ENCODE data around the gene MFRP. TPM values are rescaled to one million over a fixed set of nuclear protein-coding genes. Genes with fewer than 3 reads are reported as not detected.

Gene MFRP
- polyA plus RNA-seq, 4 donors = not detected

DNA sequence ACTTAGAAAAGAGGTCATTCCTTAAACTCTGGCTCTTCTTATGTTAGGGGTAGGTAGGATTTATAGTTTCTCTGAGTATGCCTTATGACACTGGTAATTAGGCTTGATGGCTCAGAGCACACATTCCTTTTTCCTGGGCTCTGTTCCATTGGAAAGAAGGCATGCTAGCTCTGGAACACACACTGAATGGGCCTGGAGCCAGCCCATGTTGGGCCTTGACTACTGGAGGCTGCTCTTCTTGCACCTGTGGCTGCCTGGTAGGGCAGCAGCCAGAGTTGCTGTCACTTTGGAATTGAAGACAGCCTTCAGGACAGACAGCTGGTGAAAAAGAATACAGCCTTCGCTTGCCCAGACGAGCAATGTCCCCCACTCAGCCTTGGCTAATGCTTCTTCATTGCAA lies 47.8 kb downstream of the MFRP start:
- DNase-seq (ENCODE audit: low read depth in 4 of 4, low spot score in 2 of 4) = no peak

DNA sequence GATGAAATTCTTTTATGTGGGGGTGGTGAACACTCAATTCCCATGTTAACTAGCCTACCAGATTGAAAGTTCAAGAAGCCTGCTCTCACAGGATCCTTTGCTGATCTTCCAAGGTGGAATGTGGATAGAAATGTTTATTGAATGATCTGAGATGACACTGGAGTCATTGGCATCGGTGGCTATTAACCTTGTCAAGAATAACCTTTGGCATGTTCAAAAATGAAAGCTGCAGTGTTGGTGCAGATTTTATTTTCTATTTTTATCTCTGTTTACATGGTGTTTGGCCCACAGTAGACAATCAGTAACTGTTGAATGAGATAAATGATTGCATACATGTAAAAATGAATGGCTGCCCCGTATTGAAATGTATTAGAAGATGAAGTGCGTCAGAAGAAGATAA lies 48.6 kb downstream of the MFRP start:
- no peak for DNase-seq (ENCODE audit: low read depth in 4 of 4, low spot score in 2 of 4)

DNA sequence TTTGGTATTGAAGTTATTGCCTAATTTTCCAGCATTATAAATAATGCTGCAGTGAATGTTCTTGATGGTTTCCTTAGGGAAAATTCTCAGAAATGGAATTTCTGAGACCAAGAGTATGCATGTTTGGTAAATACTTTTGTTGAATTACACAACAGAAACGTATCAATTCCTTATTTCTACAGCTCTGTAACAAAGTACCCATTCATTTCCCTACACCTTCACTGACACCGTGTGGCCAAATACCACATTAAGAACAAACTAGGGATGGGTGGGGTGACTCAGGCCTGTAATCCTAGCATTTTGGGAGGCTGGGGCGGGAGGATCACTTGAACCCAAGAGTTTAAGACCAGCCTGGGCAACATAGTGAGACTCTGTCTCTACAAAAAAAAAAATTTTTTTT lies 51.3 kb downstream of the MFRP start:
- no peak for DNase-seq (ENCODE audit: low read depth in 4 of 4, low spot score in 2 of 4)

DNA sequence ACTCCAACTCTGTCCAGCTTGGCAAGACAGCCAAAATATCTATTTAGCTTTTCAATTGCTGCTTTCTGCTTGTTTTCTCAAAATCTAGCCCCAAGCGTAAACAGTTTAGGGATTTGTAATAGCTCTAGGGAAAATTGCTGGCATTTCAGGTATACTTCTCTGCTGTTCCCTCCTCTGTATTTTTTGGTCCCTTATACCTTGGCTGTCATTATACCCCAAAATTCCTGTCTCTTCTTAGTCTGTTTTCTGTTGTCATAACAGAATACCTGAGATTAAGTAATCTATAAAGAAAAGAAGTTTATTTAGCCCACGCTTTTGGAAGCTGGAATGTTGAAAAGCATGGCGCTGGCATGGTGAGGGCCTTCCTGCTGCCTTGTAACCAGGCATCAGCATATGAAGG lies 53.0 kb downstream of the MFRP start:
- DNase-seq (ENCODE audit: low read depth in 4 of 4, low spot score in 2 of 4) = no peak

DNA sequence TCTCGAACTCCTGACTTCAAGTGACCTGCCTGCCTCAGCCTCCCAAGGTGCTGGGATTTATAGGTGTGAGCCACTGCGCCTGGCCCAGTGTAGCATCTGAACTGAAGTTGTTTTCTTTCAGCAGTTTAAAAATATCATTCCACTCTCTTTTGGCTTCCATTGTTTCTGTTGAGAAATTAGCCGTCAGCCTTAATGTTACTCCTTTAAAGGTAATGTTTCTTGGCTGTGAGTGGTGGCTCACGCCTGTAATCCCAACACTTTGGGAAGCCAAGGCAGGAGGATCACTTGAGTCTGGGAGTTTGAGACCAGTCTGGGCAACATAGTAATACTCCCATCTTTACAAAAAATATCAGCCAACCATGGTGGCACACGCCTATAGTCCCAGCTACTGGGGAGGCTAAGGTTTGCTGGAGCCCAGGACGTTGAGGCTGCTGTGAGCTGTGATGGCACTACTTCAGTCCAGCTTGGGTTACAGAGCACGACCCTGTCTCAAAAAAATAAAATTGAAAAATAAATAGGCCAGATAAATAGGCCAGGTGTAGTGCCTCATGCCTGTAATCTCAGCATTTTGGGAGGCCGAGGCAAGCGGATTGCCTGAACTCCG lies 55.5 kb downstream of the MFRP start:
- no peak for DNase-seq (ENCODE audit: low read depth in 4 of 4, low spot score in 2 of 4)

Other genes with a start within 250 kb of the MFRP start
- 10 to 100 TPM; 47.7 to 64.9 (median 55.5) TPM for gene DPAGT1, start 244.9 kb downstream of the MFRP start, polyA plus RNA-seq (ENCODE audit: insufficient read length in 4 of 4)
- gene C2CD2L, start 239.4 kb downstream of the MFRP start, polyA plus RNA-seq (ENCODE audit: insufficient read length in 4 of 4) = 10 to 100 TPM; 10.1 to 14.2 (median 11.0) TPM
- gene HINFP, start 225.1 kb downstream of the MFRP start, polyA plus RNA-seq (ENCODE audit: insufficient read length in 4 of 4) = 10 to 100 TPM; 23.5 to 48.6 (median 38.0) TPM
- gene ABCG4, start 197.7 kb downstream of the MFRP start, polyA plus RNA-seq (ENCODE audit: insufficient read length in 4 of 4) = 1 to 10 TPM in 1 of 4 donors, under 1 TPM in 3; 0.52 to 1.1 (median 0.80) TPM
- 10 to 100 TPM; 10.7 to 14.8 (median 12.6) TPM for gene NLRX1, start 178.0 kb downstream of the MFRP start, polyA plus RNA-seq (ENCODE audit: insufficient read length in 4 of 4)
- gene NHERF4, start 161.2 kb downstream of the MFRP start, polyA plus RNA-seq (ENCODE audit: insufficient read length in 4 of 4) = 10 to 100 TPM; 10.9 to 22.2 (median 16.3) TPM
- 10 to 100 TPM; 16.1 to 20.9 (median 18.6) TPM for gene CBL, start 140.4 kb downstream of the MFRP start, polyA plus RNA-seq (ENCODE audit: insufficient read length in 4 of 4)
- 10 to 100 TPM; 52.1 to 58.3 (median 55.0) TPM for gene MCAM, start 29.6 kb downstream of the MFRP start, polyA plus RNA-seq (ENCODE audit: insufficient read length in 4 of 4)
- 10 to 100 TPM; 28.1 to 40.8 (median 32.7) TPM for gene RNF26, start 12.2 kb downstream of the MFRP start, polyA plus RNA-seq (ENCODE audit: insufficient read length in 4 of 4)
- gene C1QTNF5, start 5.8 kb downstream of the MFRP start, polyA plus RNA-seq (ENCODE audit: insufficient read length in 4 of 4) = 10 to 100 TPM; 22.0 to 43.2 (median 26.9) TPM
- 10 to 100 TPM in 2 of 4 donors, 1 to 10 TPM in 2; 7.4 to 14.9 (median 10.1) TPM for gene USP2, start 35.0 kb upstream of the MFRP start, polyA plus RNA-seq (ENCODE audit: insufficient read length in 4 of 4)
- 100 to 1,000 TPM in 1 of 4 donors, 10 to 100 TPM in 3; 64.0 to 111 (median 87.4) TPM for gene THY1, start 76.5 kb upstream of the MFRP start, polyA plus RNA-seq (ENCODE audit: insufficient read length in 4 of 4)

Data from left renal cortex interstitium (tissue), 4 donors.